ENCODE data around the gene C6orf47.

Gene C6orf47

DNA sequence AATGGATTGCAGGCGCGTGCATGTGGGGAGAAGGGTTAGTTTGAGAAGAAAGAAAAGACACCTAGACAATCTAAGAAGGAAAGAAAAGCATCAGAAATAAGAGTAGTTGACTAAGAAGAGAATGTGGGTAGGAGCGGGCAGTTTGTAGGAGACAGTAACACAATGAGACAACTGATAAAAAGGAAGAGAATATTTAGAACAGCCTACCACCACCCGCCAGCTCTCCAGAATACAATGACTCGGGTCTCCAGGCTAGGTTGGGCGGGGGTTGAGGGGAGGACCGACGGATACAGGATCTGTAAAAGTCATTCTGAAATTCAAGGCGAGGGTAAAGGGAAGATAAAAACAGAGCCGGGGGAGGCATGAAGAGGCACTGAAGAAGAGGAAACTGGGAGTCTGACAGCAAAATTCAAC, 41.8 kb upstream of the C6orf47 start:
- TF ChIP-seq, protein P1, sequence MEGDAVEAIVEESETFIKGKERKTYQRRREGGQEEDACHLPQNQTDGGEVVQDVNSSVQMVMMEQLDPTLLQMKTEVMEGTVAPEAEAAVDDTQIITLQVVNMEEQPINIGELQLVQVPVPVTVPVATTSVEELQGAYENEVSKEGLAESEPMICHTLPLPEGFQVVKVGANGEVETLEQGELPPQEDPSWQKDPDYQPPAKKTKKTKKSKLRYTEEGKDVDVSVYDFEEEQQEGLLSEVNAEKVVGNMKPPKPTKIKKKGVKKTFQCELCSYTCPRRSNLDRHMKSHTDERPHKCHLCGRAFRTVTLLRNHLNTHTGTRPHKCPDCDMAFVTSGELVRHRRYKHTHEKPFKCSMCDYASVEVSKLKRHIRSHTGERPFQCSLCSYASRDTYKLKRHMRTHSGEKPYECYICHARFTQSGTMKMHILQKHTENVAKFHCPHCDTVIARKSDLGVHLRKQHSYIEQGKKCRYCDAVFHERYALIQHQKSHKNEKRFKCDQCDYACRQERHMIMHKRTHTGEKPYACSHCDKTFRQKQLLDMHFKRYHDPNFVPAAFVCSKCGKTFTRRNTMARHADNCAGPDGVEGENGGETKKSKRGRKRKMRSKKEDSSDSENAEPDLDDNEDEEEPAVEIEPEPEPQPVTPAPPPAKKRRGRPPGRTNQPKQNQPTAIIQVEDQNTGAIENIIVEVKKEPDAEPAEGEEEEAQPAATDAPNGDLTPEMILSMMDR (IDR thresholded peaks at IDR 0.05; ENCODE audit: low read length, missing control alignments): no peak
- DNase-seq (ENCODE audit: low read depth): no peak
- peak overlapping the region; percentile 97 for H3K4me3 ChIP-seq (replicated peaks; ENCODE audit: low read depth, low read length)

DNA sequence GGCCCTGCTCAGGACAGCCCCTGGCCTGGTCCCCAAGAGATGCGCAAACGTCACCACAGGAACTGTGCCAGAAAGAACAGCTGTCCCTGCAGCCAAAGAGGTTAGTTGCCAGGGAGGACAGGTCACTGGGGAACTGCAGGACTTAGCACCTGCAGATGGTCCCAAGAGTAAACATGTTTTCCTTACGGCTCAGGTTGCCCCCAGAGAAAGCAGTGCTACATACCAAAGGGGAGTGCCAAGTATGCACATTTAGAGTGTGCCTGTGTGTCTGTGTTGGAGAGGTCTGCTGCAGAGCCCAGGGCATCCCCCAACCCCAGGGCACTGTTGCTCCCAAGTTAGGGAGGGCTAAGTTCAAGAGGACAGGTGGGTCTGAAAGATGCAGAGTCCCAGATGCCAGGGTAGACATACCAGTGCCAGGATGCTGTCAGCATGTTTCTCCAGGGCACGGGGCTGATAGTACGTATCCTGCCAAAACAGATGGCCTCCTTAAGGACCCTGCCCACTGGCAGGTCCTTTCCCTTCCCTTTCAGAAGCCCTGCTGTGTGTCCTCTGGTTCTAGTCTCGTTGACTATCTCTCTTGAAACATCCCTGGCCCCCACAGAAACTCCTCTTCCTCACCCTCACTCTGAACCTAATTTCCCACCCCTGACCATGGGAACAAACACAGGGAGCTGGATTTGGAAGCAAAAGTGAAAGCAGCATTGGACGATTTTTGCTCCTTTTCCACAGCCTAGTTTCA, 41.3 kb upstream of the C6orf47 start:
- H3K4me3 ChIP-seq (replicated peaks; ENCODE audit: low read depth, low read length): peak overlapping the region; percentile 97
- peak; percentile 25 for DNase-seq (ENCODE audit: low read depth)
- TF ChIP-seq, protein P1 (IDR thresholded peaks at IDR 0.05; ENCODE audit: low read length, missing control alignments): no peak

- no peak overlapping the region for H3K4me3 ChIP-seq (replicated peaks; ENCODE audit: low read depth, low read length)
- DNase-seq (ENCODE audit: low read depth): no peak
- TF ChIP-seq, protein P1 (IDR thresholded peaks at IDR 0.05; ENCODE audit: low read length, missing control alignments): no peak
Measured at GRCh38 chr6:31700740-31701401, 40.3 kb upstream of the C6orf47 start.

- DNase-seq (ENCODE audit: low read depth): no peak
Measured at GRCh38 chr6:31697555-31697954, 37.0 kb upstream of the C6orf47 start.

DNA sequence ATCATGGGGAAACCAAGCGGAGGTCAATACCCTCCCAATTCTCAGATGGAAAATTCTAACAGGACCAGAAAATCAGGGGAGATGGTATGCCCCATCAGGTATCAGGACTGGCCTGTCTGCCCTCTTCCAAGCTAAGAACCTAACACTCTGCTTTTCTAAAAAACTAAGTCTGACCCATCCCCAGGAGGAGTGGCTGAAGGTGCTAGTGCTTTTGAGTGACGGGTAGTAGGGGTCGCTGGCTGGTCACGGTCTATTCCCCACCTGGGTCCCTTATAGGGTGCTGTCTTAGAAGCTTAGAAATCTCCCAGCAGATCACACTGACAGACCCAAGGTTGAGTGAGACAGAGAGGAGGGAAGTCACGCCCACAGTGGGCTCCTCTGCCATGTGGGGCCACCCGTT, 33.0 kb upstream of the C6orf47 start:
- H3K4me3 ChIP-seq (replicated peaks; ENCODE audit: low read depth, low read length): no peak overlapping the region
- no peak for DNase-seq (ENCODE audit: low read depth)
- TF ChIP-seq, protein P1 (IDR thresholded peaks at IDR 0.05; ENCODE audit: low read length, missing control alignments): no peak

More at GRCh38 chr6:31697555-31697954, 37.0 kb upstream of the C6orf47 start:
- H3K4me3 ChIP-seq (replicated peaks; ENCODE audit: low read depth, low read length): no peak overlapping the region
- TF ChIP-seq, protein P1 (IDR thresholded peaks at IDR 0.05; ENCODE audit: low read length, missing control alignments): no peak

GRCh38 chr6:31692886-31693285, 32.3 kb upstream of the C6orf47 start:
- TF ChIP-seq, protein P1 (IDR thresholded peaks at IDR 0.05; ENCODE audit: low read length, missing control alignments): no peak
- DNase-seq (ENCODE audit: low read depth): no peak
- no peak overlapping the region for H3K4me3 ChIP-seq (replicated peaks; ENCODE audit: low read depth, low read length)

Data from fibroblast of pulmonary artery (primary cell).